HFF-Myc (cell line): ENCODE measurements around the gene AMOTL1.
"Not testable (repeated sequence)": the region's sequence is repeated elsewhere in the genome, so short reads cannot be mapped to it uniquely, and the experiment has no call there.

Experiments used
- DNase-seq: peaks from one replicate; pipeline ENCODE4 v3.0.0-alpha.2; 2011; ENCODE audit warnings: low read depth; ENCODE audit errors: extremely low read depth
- H3K4me3 ChIP-seq: replicated peaks from 2 replicates; pipeline ENCODE4 v1.5.1; 2011; ENCODE audit warnings: low read depth, mild to moderate bottlenecking, control low read depth, low read length
- CTCF ChIP-seq: IDR thresholded peaks from 2 replicates; pipeline ENCODE4 v1.5.1; 2012; ENCODE audit warnings: mild to moderate bottlenecking, low read depth, low read length, control low read depth; ENCODE audit errors: missing control alignments

AMOTL1 gene

GRCh38 chr11:94845622-94846021 lies 77.5 kb downstream of the AMOTL1 start:
- no peak for TF ChIP-seq CTCF
- H3K4me3 ChIP-seq, result no peak overlapping the region
- no peak for DNase-seq

GRCh38 chr11:94849839-94850238 lies 81.7 kb downstream of the AMOTL1 start:
- no peak for TF ChIP-seq CTCF
- no peak overlapping the region for H3K4me3 ChIP-seq
- no peak for DNase-seq

GRCh38 chr11:94851864-94852636 lies 83.9 kb downstream of the AMOTL1 start:
- no peak for TF ChIP-seq CTCF

DNA sequence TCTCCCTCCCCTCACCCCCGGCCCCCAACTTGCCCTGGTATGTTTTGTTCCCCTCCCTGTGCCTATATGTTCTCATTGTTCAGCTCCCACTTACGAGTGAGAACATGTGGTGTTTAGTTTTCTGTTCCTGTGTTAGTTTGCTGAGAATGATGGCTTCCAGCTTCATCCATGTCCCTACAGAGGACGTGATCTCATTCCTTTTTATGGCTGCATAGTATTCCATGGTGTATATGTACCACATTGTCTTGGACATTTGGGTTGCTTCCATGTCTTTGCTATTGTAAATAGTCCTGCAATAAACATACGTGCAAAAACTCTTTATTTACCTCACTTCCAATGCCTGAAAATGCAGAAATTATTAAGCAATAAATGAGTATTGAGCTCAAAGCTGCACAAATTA lies 85.1 kb downstream of the AMOTL1 start:
- DNase-seq, H3K4me3 ChIP-seq: not testable (repeated sequence)

More at GRCh38 chr11:94851864-94852636, 83.9 kb downstream of the AMOTL1 start:
- H3K4me3 ChIP-seq, result no peak overlapping the region
- DNase-seq, result no peak

GRCh38 chr11:94853836-94854235 lies 85.7 kb downstream of the AMOTL1 start:
- no peak for TF ChIP-seq CTCF
- DNase-seq, result no peak

DNA sequence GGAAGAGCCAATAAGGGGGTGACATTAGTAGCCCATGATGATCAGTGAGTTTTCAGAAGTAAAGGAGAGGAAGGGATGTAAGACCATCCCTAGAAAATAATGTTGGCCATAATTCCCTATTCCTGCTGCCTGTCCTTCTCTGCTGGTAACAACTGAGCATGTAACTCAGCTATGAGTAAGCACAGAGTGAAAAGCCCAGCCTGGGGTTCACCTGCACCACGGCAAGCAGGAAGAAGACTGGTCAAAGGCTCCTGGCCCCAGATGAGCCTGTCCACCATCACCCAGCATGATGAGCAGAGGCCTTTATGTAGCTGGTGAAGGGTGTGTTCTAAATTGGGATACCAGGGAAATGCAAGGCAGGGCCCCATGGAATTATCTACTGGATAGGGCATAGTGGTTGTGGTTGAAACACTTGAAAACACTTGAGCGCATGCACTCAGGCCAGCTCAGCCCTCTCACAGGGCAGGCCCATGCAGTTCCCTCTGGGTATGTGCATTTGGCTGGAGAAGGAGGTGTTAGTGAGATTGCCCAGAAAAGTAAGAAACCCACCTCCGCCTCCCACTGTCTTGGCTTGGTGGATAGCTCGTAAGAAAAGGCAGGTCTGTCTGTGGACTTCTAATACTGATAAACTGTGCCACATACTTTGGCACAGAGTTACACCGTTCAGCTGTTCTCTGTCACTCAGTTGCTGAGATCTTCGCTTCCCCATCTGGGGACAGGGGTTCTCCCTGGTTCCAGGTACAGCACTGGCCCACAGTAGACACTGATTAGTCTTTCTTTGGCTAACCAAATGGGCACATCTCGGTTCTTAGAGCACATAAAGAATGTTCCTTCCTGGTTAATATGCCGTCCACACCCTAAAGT lies 86.8 kb downstream of the AMOTL1 start:
- DNase-seq, result no peak
- TF ChIP-seq CTCF, result no peak
- no peak overlapping the region for H3K4me3 ChIP-seq

More at GRCh38 chr11:94853836-94854235, 85.7 kb downstream of the AMOTL1 start:
- no peak overlapping the region for H3K4me3 ChIP-seq

GRCh38 chr11:94855666-94856065 lies 87.5 kb downstream of the AMOTL1 start:
- no peak for TF ChIP-seq CTCF
- no peak for DNase-seq
- H3K4me3 ChIP-seq, result no peak overlapping the region
